ENCODE data around the gene CDHR1. TPM values are rescaled to one million over a fixed set of nuclear protein-coding genes. Genes with fewer than 3 reads are reported as not detected.

CDHR1 gene
- total RNA-seq, 3 donors from 2014 or later, result 0.22 to 1.3 (median 0.28) TPM

GRCh38 chr10:84216834-84217233 is 22.5 kb downstream of the CDHR1 start:
- Mint-ChIP-seq H3K36me3 (ENCODE audit: insufficient read depth) (no peaks in the 10 kb centered on the region), H3K4me3 (no peak overlapping the region), H3K27me3 (ENCODE audit: low read depth) (peaks cover 3% of the 10 kb centered on the region), H3K9me3 (peaks cover 4% of the 10 kb centered on the region), H3K4me1 (ENCODE audit: low read depth) (no peaks in the 10 kb centered on the region)
- DNase-seq (no peak), ATAC-seq (no peak)

GRCh38 chr10:84217746-84218145 is 23.4 kb downstream of the CDHR1 start:
- H3K4me1 Mint-ChIP-seq (ENCODE audit: low read depth), result no peaks in the 10 kb centered on the region
- peaks cover 4% of the 10 kb centered on the region for H3K9me3 Mint-ChIP-seq
- no peak for ATAC-seq
- no peak overlapping the region for H3K4me3 Mint-ChIP-seq
- H3K36me3 Mint-ChIP-seq (ENCODE audit: insufficient read depth), result no peaks in the 10 kb centered on the region
- no peak for DNase-seq
- peaks cover 9% of the 10 kb centered on the region for H3K27me3 Mint-ChIP-seq (ENCODE audit: low read depth)

DNA sequence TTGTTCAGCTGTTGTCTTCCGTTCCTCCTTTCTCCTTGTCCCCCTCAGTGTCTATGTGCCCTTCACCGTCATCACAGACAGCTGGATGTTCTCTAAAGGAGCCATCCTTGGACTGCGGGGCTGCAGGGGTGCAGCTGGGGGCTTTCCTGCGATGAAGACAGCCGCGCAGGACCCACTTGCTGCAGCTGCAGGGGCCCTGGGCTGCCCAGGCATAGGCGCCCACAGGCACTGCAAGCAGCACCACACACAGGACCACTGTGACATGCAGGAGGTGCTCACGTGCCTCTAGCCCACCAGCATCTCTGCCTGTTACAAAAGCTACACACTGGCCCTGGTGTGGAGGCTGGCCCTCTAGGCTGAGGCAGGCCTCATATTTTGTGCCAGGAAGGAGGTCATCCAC is 27.6 kb downstream of the CDHR1 start:
- peaks cover 4% of the 10 kb centered on the region for H3K9me3 Mint-ChIP-seq
- H3K4me3 Mint-ChIP-seq, result no peak overlapping the region
- DNase-seq (no peak), ATAC-seq (no peak)
- no peaks in the 10 kb centered on the region for H3K4me1 Mint-ChIP-seq (ENCODE audit: low read depth)
- H3K36me3 Mint-ChIP-seq (ENCODE audit: insufficient read depth), result no peaks in the 10 kb centered on the region
- peaks cover 26% of the 10 kb centered on the region for H3K27me3 Mint-ChIP-seq (ENCODE audit: low read depth)

GRCh38 chr10:84224411-84225028 is 30.2 kb downstream of the CDHR1 start:
- no peak for DNase-seq
- Mint-ChIP-seq H3K4me1 (ENCODE audit: low read depth) (no peaks in the 10 kb centered on the region), H3K27me3 (ENCODE audit: low read depth) (peaks cover 30% of the 10 kb centered on the region), H3K4me3 (no peak overlapping the region), H3K9me3 (no peaks in the 10 kb centered on the region), H3K36me3 (ENCODE audit: insufficient read depth) (no peaks in the 10 kb centered on the region)
- ATAC-seq, result no peak

DNA sequence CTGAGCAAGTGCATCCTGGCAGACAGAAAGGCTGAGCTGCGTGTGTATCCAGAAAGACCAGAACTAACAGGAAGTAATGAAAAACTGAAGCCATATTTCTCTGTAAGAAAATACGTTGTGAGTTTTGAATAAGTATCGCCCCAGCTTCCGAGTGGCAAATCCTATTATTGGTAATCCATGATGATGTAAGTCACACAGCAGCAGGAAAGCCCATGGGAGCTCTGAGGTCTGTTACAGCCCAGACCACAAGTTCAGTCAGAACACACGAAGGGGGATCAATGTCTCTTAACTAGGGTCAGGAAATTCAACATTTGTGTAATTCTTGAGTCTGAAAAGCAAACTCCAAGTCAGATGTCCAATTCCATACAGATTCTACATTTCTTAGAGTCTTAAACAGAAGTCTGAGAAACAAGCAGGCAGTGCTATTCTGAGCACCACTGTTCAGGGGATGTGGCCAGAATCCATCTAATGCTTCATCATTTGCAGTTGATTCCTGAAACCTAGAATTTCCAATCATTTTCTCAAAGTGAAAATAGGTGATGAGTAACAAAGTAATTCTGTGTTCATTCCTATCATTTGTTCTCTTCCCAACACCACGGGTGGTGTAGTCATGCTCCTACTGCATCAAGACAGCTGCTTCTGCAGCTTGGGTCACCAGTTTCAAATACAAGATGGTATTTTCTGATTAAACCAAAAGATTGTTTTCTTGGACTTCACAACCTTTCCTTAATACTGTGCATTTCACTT is 31.3 kb downstream of the CDHR1 start, which contains the start of gene LRIT2:
Gene LRIT2, minus strand, starts transcription at position 118 of the 747 bp plus-strand sequence. Its CDS starts 24 bp downstream, at position 94.
- Mint-ChIP-seq H3K4me3 (no peak within 1 kb of the TSS), H3K9me3 (no peaks in the 10 kb centered on the region), H3K36me3 (ENCODE audit: insufficient read depth) (no peaks in the 10 kb centered on the region), H3K27me3 (ENCODE audit: low read depth) (peaks cover 31% of the 10 kb centered on the region), H3K4me1 (ENCODE audit: low read depth) (no peaks in the 10 kb centered on the region)
- no peak for ATAC-seq
- no peak for DNase-seq

DNA sequence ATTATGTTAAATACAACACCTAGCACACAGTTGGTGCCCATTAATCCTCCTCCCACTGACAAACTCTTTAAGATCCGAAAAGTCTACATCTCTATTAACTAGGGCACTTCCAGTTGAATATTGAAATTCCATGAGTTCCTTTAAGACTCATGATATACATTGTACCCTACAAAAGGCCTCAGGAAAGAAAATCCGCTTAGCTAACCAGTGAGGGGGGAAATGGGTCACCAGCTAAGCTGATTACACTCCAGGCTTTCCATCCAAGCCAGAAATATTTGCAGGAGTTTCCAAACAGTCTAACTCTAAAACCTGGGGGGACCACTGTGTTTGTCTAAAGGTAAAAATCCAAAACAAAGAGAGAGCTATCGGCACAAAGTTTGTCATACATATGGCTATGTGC is 32.3 kb downstream of the CDHR1 start:
- no peaks in the 10 kb centered on the region for H3K9me3 Mint-ChIP-seq
- H3K4me3 Mint-ChIP-seq, result no peak overlapping the region
- no peak for ATAC-seq
- peaks cover 30% of the 10 kb centered on the region for H3K27me3 Mint-ChIP-seq (ENCODE audit: low read depth)
- DNase-seq, result no peak
- no peaks in the 10 kb centered on the region for H3K36me3 Mint-ChIP-seq (ENCODE audit: insufficient read depth)
- H3K4me1 Mint-ChIP-seq (ENCODE audit: low read depth), result no peaks in the 10 kb centered on the region

DNA sequence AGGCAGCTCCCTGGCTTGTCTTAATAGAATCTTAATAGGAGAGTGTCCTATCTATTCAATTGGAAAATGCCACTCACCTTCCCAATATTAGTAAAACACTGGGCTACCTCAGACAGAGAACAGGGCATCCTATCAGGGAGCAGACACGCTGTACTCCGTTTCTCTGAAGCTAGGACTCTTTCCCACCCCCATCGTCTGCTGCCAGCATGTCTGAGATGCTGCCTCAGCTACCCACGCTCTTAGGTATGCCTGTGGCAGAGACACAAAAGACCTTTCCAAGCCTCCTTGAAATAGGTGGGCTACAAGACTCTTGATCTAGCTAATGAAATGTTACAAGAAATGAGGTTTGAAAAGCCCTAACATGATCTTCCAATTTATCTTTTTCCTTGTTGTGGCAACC is 33.5 kb downstream of the CDHR1 start:
- peaks cover 23% of the 10 kb centered on the region for H3K27me3 Mint-ChIP-seq (ENCODE audit: low read depth)
- H3K9me3 Mint-ChIP-seq, result no peaks in the 10 kb centered on the region
- H3K4me3 Mint-ChIP-seq, result no peak overlapping the region
- ATAC-seq (no peak), DNase-seq (no peak)
- H3K36me3 Mint-ChIP-seq (ENCODE audit: insufficient read depth), result no peaks in the 10 kb centered on the region
- H3K4me1 Mint-ChIP-seq (ENCODE audit: low read depth), result no peaks in the 10 kb centered on the region

DNA sequence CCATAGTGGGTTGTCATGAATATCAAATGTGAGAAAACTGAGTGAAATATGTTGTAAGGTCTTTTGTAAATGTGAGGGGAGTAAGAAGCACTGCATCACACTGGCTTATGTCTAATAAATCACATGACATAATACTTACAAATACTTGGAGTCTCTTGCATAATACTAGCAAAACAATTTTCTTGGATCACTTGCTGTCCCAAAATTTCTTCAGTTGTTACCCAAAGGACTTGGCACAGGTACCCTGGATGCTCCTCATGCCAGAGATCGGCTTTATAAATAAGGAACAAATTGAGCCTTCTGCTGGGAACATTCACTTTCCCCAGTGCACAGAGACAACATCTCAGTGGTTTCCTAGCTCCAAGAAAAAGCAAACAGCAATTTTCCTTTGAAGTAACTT is 36.0 kb downstream of the CDHR1 start:
- Mint-ChIP-seq H3K4me3 (no peak overlapping the region), H3K9me3 (no peaks in the 10 kb centered on the region), H3K27me3 (ENCODE audit: low read depth) (peaks cover 13% of the 10 kb centered on the region), H3K4me1 (ENCODE audit: low read depth) (no peaks in the 10 kb centered on the region), H3K36me3 (ENCODE audit: insufficient read depth) (no peaks in the 10 kb centered on the region)
- DNase-seq, result no peak
- no peak for ATAC-seq

DNA sequence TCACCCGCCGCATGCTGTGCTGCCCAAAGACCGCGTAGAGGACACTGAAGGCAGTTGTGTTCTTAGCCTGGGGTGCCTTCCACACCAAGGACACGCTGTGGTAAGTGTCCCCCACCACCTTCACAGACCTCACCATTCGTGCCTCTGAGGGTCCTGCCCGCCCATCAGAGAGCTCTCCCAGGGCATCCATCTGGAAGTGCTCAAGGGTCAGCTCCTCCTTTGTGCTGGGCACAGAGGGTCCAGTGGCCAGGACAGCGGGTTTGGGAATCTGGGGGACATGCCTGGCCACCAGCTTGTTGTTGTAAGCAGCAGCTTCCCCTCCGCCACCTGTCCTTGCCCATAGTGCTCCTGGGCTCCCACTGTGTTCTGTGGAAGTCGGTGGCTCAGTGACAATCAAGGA is 38.0 kb downstream of the CDHR1 start:
- ATAC-seq, result no peak
- no peaks in the 10 kb centered on the region for H3K9me3 Mint-ChIP-seq

GRCh38 chr10:84233940-84234339 is 39.6 kb downstream of the CDHR1 start:
- H3K36me3 Mint-ChIP-seq (ENCODE audit: insufficient read depth), result no peaks in the 10 kb centered on the region
- DNase-seq (no peak), ATAC-seq (no peak)
- peaks cover 8% of the 10 kb centered on the region for H3K27me3 Mint-ChIP-seq (ENCODE audit: low read depth)
- H3K4me1 Mint-ChIP-seq (ENCODE audit: low read depth), result no peaks in the 10 kb centered on the region
- H3K4me3 Mint-ChIP-seq, result no peak overlapping the region
- H3K9me3 Mint-ChIP-seq, result no peaks in the 10 kb centered on the region

More for the DNA sequence above, 38.0 kb downstream of the CDHR1 start:
- H3K27me3 Mint-ChIP-seq (ENCODE audit: low read depth), result peaks cover 6% of the 10 kb centered on the region
- no peaks in the 10 kb centered on the region for H3K4me1 Mint-ChIP-seq (ENCODE audit: low read depth)
- DNase-seq, result no peak
- no peak overlapping the region for H3K4me3 Mint-ChIP-seq
- H3K36me3 Mint-ChIP-seq (ENCODE audit: insufficient read depth), result no peaks in the 10 kb centered on the region

GRCh38 chr10:84234479-84234878 is 40.1 kb downstream of the CDHR1 start:
- Mint-ChIP-seq H3K9me3 (no peaks in the 10 kb centered on the region), H3K4me1 (ENCODE audit: low read depth) (no peaks in the 10 kb centered on the region), H3K4me3 (no peak overlapping the region), H3K36me3 (ENCODE audit: insufficient read depth) (no peaks in the 10 kb centered on the region), H3K27me3 (ENCODE audit: low read depth) (peaks cover 8% of the 10 kb centered on the region)
- DNase-seq, result no peak
- ATAC-seq, result no peak

GRCh38 chr10:84235096-84235495 is 40.8 kb downstream of the CDHR1 start:
- no peak for DNase-seq
- no peaks in the 10 kb centered on the region for H3K36me3 Mint-ChIP-seq (ENCODE audit: insufficient read depth)
- no peaks in the 10 kb centered on the region for H3K4me1 Mint-ChIP-seq (ENCODE audit: low read depth)
- no peak overlapping the region for H3K4me3 Mint-ChIP-seq
- H3K9me3 Mint-ChIP-seq, result no peaks in the 10 kb centered on the region
- no peak for ATAC-seq
- peaks cover 5% of the 10 kb centered on the region for H3K27me3 Mint-ChIP-seq (ENCODE audit: low read depth)

GRCh38 chr10:84236807-84237198 is 42.5 kb downstream of the CDHR1 start:
- DNase-seq (no peak), ATAC-seq (no peak)
- H3K4me3 Mint-ChIP-seq, result no peak overlapping the region
- H3K4me1 Mint-ChIP-seq (ENCODE audit: low read depth), result no peaks in the 10 kb centered on the region
- peaks cover 5% of the 10 kb centered on the region for H3K27me3 Mint-ChIP-seq (ENCODE audit: low read depth)
- no peaks in the 10 kb centered on the region for H3K9me3 Mint-ChIP-seq
- H3K36me3 Mint-ChIP-seq (ENCODE audit: insufficient read depth), result no peaks in the 10 kb centered on the region

GRCh38 chr10:84237199-84238051 is 43.1 kb downstream of the CDHR1 start:
- Mint-ChIP-seq H3K4me3 (no peak overlapping the region), H3K36me3 (ENCODE audit: insufficient read depth) (no peaks in the 10 kb centered on the region), H3K4me1 (ENCODE audit: low read depth) (no peaks in the 10 kb centered on the region), H3K27me3 (ENCODE audit: low read depth) (peaks cover 5% of the 10 kb centered on the region), H3K9me3 (no peaks in the 10 kb centered on the region)
- DNase-seq (no peak), ATAC-seq (no peak)

Measured in activated T-cell treated with anti-CD3 and anti-CD28 coated beads, Interleukin-2, amount 50 U/mL, for 4 hours (primary cell).